Mucosa of stomach (tissue), 1 donor: ENCODE data around the gene MAD1L1.

Experiments
- H3K27me3 ChIP-seq: one replicate; pipeline ENCODE4 v1.7.0; 2013; ENCODE audit warnings: mild to moderate bottlenecking, low read length; ENCODE audit not compliant: control insufficient read depth, insufficient read depth
- H3K36me3 ChIP-seq: one replicate; pipeline ENCODE4 v1.7.0; 2013; ENCODE audit warnings: low read length; ENCODE audit not compliant: control insufficient read depth, insufficient read depth
- H3K4me1 ChIP-seq: one replicate; pipeline ENCODE4 v1.7.0; 2013; ENCODE audit warnings: mild to moderate bottlenecking, low read length; ENCODE audit not compliant: control insufficient read depth, insufficient read depth
- H3K4me3 ChIP-seq: one replicate; pipeline ENCODE4 v1.7.0; 2013; ENCODE audit warnings: low read length
- H3K9ac ChIP-seq: one replicate; pipeline ENCODE4 v1.7.0; 2013; ENCODE audit warnings: mild to moderate bottlenecking, low read length, moderate library complexity
- H3K9me3 ChIP-seq: one replicate; pipeline ENCODE4 v1.7.0; 2013; ENCODE audit warnings: mild to moderate bottlenecking, low read length, moderate library complexity; ENCODE audit not compliant: control insufficient read depth
- donor health status: Pancreatic carcinoma.

Gene MAD1L1

GRCh38 chr7:1951159-1951536, 281.6 kb downstream of the MAD1L1 start:
- H3K9ac ChIP-seq, result no peak overlapping the region
- no peak overlapping the region for H3K4me3 ChIP-seq
- peaks cover 16% of the 10 kb centered on the region for H3K4me1 ChIP-seq
- no peaks in the 10 kb centered on the region for H3K27me3 ChIP-seq
- H3K9me3 ChIP-seq, result no peaks in the 10 kb centered on the region
- H3K36me3 ChIP-seq, result no peaks in the 10 kb centered on the region

- no peak overlapping the region for H3K9ac ChIP-seq
- no peak overlapping the region for H3K4me3 ChIP-seq
- H3K9me3 ChIP-seq, result no peaks in the 10 kb centered on the region
Observed at GRCh38 chr7:1950452-1951158, 282.1 kb downstream of the MAD1L1 start.

GRCh38 chr7:1950066-1950451, 282.7 kb downstream of the MAD1L1 start:
- no peaks in the 10 kb centered on the region for H3K9me3 ChIP-seq
- no peak overlapping the region for H3K4me3 ChIP-seq
- H3K27me3 ChIP-seq, result no peaks in the 10 kb centered on the region
- peaks cover 16% of the 10 kb centered on the region for H3K4me1 ChIP-seq
- H3K9ac ChIP-seq, result no peak overlapping the region
- no peaks in the 10 kb centered on the region for H3K36me3 ChIP-seq

More at GRCh38 chr7:1950452-1951158, 282.1 kb downstream of the MAD1L1 start:
- peaks cover 16% of the 10 kb centered on the region for H3K4me1 ChIP-seq
- H3K27me3 ChIP-seq, result no peaks in the 10 kb centered on the region
- no peaks in the 10 kb centered on the region for H3K36me3 ChIP-seq

GRCh38 chr7:1949681-1950055, 283.1 kb downstream of the MAD1L1 start:
- H3K4me3 ChIP-seq, result no peak overlapping the region
- no peaks in the 10 kb centered on the region for H3K36me3 ChIP-seq
- H3K4me1 ChIP-seq, result peaks cover 16% of the 10 kb centered on the region

DNA sequence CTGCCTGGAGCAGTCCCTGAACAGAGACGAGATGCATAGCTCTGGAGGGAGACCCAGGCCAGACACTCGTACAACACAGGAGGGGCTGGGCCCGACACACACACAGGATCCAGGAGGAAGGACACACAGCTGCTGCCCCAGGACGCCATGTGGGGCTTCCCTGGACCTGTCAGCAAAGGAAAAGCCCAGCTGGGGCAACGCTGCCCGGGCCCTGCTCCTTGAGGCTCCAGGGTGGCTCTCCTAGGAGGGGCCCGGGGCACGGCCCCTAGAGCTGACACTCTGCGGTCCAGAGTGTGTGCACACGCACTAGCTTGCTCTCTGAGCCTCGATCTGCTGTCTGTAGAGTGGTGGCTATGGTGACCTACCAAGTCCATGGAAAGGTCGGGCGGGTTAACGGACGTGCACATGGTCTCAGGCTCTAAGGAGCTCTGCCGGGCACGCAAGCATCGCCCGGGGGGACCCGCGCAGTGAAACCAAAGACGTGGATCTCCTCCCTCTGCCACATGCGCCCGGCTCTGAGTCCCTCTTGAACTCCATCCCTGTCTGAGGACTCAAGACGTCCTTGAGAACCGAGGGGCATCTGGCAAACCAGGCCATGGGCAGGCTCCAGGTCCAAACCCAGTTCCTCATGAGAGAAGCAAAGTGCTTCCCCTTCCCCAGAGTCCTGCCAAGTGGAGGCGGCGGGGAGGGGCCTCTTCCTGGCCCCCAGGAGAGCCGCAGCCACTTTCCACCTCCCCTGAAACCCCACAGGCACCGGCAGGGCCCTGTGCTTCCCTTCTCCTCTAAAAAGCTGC, 283.7 kb downstream of the MAD1L1 start:
- H3K9ac ChIP-seq, result no peak overlapping the region
- H3K4me1 ChIP-seq, result peaks cover 16% of the 10 kb centered on the region
- H3K27me3 ChIP-seq, result no peaks in the 10 kb centered on the region
- H3K36me3 ChIP-seq, result no peaks in the 10 kb centered on the region
- no peaks in the 10 kb centered on the region for H3K9me3 ChIP-seq
- H3K4me3 ChIP-seq, result no peak overlapping the region

More at GRCh38 chr7:1949681-1950055, 283.1 kb downstream of the MAD1L1 start:
- no peaks in the 10 kb centered on the region for H3K9me3 ChIP-seq
- no peak overlapping the region for H3K9ac ChIP-seq
- no peaks in the 10 kb centered on the region for H3K27me3 ChIP-seq

- Histone ChIP-seq H3K36me3 (no peaks in the 10 kb centered on the region), H3K27me3 (no peaks in the 10 kb centered on the region), H3K9ac (no peak overlapping the region), H3K4me1 (peaks cover 16% of the 10 kb centered on the region), H3K4me3 (no peak overlapping the region), H3K9me3 (no peaks in the 10 kb centered on the region)
Observed at GRCh38 chr7:1948301-1948796, 284.4 kb downstream of the MAD1L1 start.

GRCh38 chr7:1947586-1948217, 285.0 kb downstream of the MAD1L1 start:
- no peak overlapping the region for H3K4me3 ChIP-seq
- no peaks in the 10 kb centered on the region for H3K36me3 ChIP-seq
- no peaks in the 10 kb centered on the region for H3K9me3 ChIP-seq
- no peak overlapping the region for H3K9ac ChIP-seq
- H3K4me1 ChIP-seq, result peaks cover 16% of the 10 kb centered on the region
- no peaks in the 10 kb centered on the region for H3K27me3 ChIP-seq

DNA sequence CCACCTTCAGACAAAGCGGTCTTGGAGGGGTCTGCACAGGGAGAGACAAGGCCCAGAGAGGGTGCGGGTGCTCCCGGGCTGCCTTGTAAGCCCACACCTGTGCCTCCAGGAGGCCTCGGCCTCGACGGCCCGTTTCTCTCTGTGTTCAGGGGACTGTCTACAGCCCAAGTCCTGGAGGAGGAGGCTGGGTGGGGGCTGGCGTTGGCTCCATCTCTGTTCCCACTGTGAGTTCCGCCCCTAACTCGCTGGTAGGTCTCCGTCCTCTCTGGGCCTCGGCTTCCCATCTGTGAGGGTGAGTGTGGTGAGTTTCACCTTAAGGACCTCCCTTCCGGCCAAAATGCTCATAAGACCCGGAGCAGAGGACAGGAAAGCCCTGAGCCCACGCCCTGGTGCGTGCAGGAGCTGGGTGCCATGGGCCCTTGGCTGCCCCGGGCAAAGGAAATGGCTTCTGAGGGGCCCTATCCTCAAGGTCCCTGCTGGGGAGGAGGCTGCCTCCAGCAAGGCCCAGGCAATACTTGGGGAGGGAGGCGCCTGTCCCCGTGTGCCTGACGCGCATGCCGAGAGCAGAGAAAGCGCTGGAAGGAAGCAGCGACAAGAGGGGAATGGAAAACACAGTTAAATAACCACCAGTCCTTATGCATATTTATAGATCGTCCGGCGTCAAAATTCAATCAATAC, 285.8 kb downstream of the MAD1L1 start:
- Histone ChIP-seq H3K36me3 (no peaks in the 10 kb centered on the region), H3K9ac (no peak overlapping the region), H3K4me3 (no peak overlapping the region), H3K27me3 (no peaks in the 10 kb centered on the region), H3K4me1 (peaks cover 16% of the 10 kb centered on the region), H3K9me3 (no peaks in the 10 kb centered on the region)

DNA sequence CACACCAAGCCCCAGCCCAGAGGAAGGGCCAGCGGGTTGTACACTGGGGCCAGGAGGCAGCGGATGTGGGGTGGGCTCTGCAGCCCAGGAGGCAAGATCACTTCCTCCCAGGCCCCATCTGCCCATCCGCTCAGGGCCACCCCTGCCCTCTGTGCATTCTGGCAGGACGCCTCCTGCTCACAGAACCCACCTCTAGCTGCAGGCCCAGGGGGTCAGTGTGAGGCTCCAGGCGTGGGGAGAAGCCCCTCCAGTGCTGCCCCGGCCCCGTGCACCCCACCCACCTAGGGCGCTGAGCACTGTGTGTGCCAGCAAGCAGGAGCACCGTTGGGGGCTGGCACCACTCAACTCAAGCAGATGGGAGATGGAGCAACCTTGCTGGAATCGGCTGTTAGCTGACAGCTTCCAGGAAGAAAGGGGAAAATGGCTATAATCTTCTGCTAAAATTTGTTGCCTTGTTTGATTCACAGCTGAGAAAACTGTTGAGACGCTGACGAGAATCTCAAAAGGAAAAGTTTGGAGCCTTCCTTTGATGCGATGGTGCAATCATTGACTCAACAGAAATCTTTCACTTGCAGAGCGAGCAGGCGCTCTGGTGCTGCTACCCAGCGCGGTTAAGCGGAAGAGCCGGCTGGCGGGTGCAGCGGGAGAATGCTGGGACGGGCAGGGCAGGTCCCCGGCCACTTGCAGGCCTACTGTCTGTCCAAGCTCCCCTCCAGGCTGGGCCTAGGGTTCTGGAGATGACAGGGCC, 286.5 kb downstream of the MAD1L1 start:
- no peak overlapping the region for H3K4me3 ChIP-seq
- H3K27me3 ChIP-seq, result no peaks in the 10 kb centered on the region
- H3K9ac ChIP-seq, result no peak overlapping the region
- peaks cover 13% of the 10 kb centered on the region for H3K4me1 ChIP-seq
- no peaks in the 10 kb centered on the region for H3K36me3 ChIP-seq
- H3K9me3 ChIP-seq, result no peaks in the 10 kb centered on the region

DNA sequence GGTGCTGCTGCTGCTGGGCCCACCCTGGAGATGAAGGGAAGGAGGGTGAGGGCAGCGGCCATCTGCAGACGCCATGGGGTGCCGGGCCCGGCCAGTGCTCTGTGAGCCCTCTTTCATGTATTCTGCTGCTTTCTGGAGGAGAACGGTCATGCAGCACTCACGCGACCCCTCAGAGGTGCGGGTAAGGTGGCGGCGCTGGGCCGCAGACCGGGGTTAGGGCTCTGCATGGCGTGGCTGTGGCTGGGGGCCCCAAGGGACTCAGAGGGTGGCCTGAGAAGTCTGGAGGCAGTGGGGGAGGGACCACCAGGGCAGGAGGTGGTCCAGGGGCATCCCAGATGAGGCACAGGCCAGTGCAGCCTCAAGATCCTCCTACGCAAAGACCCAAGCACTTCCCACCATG, 287.2 kb downstream of the MAD1L1 start:
- H3K27me3 ChIP-seq, result no peaks in the 10 kb centered on the region
- H3K36me3 ChIP-seq, result no peaks in the 10 kb centered on the region
- no peak overlapping the region for H3K4me3 ChIP-seq
- H3K9ac ChIP-seq, result no peak overlapping the region
- H3K4me1 ChIP-seq, result peaks cover 10% of the 10 kb centered on the region
- no peaks in the 10 kb centered on the region for H3K9me3 ChIP-seq

DNA sequence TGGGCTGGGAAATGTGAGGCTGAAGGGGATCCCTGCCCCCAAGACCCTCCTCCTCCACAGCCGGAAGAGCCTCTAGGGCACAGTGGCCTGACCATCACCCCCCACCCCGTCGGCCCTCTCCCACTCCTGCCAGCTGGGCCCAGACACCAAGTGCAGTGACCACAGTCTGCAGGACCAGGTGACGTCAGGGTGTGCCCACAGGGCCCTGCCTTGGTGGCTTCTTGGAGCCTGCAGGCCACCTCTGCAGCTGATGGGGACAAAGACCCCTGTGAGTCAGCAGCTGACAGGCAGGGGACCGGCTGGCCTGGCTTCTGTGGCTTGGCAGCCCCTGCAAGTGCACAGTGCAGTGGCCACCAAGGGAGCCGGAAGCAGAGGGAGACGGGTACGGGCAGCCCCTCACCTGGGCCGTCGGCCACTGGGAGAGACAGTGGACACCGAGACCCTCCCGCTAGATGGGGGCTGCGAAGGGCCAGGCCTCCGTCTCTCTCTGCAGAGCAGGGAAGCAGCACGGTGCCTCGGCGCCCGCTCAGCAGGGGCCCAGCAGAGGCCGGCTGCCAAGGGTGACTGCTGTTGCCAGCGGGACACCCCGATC, 288.0 kb downstream of the MAD1L1 start:
- H3K9ac ChIP-seq, result no peak overlapping the region

More for the DNA sequence above, 288.0 kb downstream of the MAD1L1 start:
- Histone ChIP-seq H3K4me3 (no peak overlapping the region), H3K9me3 (no peaks in the 10 kb centered on the region), H3K36me3 (no peaks in the 10 kb centered on the region), H3K27me3 (no peaks in the 10 kb centered on the region), H3K4me1 (peaks cover 10% of the 10 kb centered on the region)
